NCI-H1436 treated with DMSO at 0.1 percent for 48 hours (cell line): ENCODE results near the gene UPK3BL2.
"Not testable (repeated sequence)": the region's sequence is repeated elsewhere in the genome, so short reads cannot be mapped to it uniquely, and the experiment has no call there.

Source experiments
- DNase-seq: peaks from one replicate; lab custom pipeline; 2025; lab: John Stamatoyannopoulos, UW

Gene UPK3BL2, protein sequence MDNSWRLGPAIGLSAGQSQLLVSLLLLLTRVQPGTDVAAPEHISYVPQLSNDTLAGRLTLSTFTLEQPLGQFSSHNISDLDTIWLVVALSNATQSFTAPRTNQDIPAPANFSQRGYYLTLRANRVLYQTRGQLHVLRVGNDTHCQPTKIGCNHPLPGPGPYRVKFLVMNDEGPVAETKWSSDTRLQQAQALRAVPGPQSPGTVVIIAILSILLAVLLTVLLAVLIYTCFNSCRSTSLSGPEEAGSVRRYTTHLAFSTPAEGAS

GRCh38 chr7:102543596-102543995 lies at the start of gene UPK3BL2:
Gene UPK3BL2, minus strand, starts transcription at chr7:102543696. Its CDS starts 60 bp downstream, at chr7:102543636.
- DNase-seq, result not testable (repeated sequence)

DNA sequence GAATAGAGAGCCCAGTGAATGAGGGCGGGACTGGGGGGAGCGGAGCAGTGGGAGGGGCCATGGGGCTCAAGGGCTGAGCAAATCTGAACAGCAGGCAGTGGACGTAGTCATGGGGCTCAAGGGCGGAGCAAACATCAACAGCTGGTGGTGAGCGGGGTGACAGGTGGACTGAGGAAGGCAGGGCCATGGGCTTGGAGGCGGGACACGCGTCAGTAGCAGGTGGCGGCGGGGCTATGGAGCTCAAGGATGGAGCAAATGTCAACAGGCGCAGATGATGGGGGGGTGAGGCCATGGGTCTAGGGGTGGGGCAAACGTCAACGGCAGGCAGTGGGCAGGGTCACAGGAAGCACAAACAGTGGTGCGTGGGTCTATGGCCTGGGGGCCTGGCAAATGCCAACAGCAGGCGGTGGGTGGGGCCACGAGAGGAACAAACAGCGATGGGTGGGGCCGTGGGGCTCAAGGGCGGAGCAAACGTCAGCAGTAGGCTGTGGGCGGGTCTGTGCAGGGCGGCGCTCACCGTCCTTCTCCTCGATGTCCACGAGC lies 49.1 kb upstream of the UPK3BL2 start:
- not testable (repeated sequence) for DNase-seq

DNA sequence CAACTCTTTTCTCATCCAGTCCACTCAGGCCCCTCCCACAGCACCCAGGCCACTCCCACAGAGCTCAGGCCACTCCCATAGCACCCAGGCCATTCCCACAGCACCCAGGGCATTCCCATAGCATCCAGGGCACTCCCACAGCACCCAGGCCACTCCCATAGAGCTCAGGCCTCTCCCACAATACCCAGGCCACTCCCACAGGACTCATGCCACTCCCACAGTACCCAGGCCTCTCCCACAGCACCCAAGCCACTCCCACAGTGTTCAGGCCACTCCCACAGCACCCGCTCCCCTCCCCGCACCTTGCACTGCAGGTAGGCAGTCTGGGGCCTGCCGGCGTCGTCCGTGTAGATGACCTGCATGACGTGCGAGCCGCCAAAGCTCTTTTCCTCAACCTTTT lies 46.4 kb upstream of the UPK3BL2 start:
- DNase-seq, result not testable (repeated sequence)

DNA sequence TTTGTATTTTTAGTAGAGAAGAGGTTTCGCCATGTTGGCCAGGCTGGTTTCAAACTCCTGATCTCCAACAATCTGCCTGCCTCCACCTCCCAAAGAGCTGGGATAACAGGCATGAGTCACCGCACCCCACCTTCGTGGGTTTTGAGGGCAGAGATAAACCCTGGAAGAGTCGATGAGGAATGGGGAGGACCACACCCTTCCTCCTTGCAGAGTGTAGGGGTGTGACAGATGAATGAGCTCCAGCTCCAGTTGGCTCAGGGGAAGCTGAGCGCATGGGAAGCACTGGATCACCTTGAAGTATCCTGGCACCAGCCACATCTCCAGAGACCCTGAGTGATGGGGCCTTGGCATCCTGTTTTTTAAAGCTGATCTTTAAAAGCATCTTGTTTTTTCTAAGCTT lies 40.0 kb upstream of the UPK3BL2 start:
- not testable (repeated sequence) for DNase-seq

DNA sequence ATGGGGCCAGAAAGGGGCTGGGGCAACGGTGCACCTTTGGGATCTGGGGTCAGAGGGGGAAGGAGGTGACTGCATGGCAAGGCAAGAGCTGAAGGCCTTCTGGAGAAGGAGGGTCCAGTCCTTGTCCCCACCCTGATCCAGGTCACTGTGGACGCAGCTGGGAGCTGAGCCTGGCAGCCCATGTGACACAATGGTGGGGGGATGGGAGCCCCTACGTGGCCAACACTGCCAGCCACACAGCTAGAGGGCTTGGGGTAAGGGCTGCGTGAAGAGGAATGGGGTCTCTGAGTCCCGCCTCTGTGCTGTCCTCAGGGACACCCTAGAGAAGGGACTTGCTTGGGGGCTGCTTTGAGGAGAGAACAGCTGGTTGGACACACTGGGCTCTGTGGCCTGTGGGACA lies 38.2 kb upstream of the UPK3BL2 start:
- not testable (repeated sequence) for DNase-seq

- not testable (repeated sequence) for DNase-seq
Observed at GRCh38 chr7:102578486-102578885, 35.0 kb upstream of the UPK3BL2 start.

GRCh38 chr7:102577315-102578240 lies 34.1 kb upstream of the UPK3BL2 start:
- not testable (repeated sequence) for DNase-seq

DNA sequence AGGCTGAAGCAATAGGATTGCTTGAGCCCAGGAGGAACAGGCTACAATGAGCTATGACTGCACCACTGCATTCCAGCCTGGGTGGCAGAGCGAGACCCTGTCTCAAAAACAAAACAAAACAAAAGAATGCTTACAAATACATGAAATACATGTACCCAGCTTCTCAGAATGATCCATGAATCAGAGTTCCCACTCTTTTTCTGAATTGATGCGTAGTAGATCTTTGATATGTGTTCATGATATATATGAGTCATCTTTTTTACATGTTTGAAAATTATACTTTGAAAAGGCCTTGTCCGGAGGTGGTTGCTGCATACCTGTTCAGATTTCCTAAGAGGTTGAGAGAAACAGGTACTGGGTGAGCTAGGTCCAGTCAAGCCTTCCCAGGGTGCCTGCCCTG lies 32.9 kb upstream of the UPK3BL2 start:
- not testable (repeated sequence) for DNase-seq

DNA sequence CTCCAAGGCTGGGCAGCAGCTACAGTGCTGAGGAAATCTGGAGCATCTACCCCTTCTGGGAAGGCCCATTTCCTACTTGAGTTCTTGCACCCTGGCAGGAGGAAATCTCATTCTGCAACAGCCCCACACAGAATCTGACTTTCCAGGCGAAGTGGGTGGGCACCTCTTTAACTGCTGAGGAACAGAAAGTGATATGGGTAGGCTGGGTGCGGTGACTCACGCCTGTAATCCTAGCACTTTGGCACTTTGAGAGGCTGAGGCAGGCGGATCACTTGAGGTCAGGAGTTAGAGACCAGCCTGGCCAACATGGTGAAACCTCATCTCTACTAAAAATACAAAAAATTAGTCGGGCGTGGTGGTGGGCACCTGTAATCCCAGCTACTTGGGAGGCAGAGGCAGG lies 31.1 kb upstream of the UPK3BL2 start:
- DNase-seq, result not testable (repeated sequence)

- DNase-seq, result not testable (repeated sequence)
Observed at GRCh38 chr7:102572261-102573239, 29.1 kb upstream of the UPK3BL2 start, which contains the start of gene POLR2J3. Gene POLR2J3, minus strand, starts transcription at chr7:102572583. Its CDS starts 62 bp downstream, at chr7:102572521.

- DNase-seq, result not testable (repeated sequence)
Observed at GRCh38 chr7:102568620-102569019, 25.1 kb upstream of the UPK3BL2 start.

DNA sequence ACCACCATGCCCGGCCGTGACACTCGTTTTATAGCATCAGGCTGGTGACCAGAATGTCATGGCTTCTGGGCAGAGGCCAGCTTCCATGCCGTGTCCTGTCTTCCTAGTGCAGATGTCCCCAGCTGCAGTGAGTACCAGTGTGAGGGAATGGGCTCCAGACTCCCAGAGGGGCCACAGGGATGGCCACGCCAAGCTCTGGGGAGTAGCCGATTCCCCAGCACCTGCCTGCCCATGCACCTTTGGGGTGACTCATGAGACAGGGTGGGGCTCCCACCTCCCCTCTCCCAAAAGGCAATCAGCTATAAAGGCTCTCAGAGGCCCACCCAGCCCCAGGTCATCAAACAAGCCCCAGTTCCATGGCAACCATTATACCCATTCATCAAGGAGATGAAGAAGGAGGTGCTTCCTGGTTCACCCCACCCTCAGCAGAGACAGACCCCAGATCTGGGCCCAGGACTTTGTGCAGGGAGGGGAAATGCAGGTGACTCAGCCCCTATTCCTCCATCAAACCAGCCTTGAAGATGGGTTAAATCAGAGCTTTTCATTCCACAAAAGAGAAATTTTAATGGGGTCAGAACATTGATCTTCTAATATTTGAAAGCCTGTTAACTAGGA lies 7.4 kb upstream of the UPK3BL2 start, which contains the start of gene SPDYE2:
Gene SPDYE2 (plus strand): TSS at position 419 of the 615 bp plus-strand sequence. CDS start 2,030 bp downstream, outside the sequence.
- DNase-seq, result not testable (repeated sequence)

DNA sequence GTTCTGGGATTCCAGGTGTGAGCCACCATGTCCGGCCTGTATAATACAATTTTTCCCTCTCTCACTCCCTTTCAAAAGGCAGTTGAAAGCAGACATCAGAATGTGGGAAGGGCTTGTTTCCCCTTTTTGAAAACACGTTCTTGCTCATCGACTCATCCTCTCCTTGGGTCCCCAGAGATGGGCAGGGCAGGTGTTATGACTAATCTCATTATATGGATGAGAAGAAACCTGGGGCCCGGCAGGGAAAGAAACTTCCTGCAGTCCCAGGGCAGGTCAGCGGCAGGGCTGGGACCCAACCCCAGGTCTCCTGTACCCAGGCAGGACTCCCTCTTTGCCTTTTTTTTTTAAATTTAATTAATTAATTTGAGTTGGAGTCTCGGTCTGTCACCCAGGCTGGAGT lies 2.9 kb upstream of the UPK3BL2 start:
- not testable (repeated sequence) for DNase-seq

DNA sequence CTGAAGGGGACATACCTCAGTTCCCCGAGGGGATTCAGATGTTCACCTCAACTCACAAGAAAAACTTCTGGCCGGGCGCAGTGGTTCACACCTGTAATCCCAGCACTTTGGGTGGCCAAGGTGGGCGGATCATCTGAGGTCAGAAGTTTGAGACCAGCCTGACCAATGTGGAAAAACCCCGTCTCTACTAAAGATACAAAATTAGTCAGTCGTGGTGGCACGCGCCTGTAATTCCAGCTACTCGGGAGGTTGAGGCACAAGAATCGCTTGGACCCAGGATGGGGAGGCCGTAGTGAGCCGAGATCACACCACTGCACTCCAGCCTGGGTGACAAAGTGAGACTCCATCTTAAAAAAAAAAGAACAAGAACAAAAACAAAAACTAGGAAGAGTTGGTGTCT lies 1.8 kb upstream of the UPK3BL2 start:
- not testable (repeated sequence) for DNase-seq

DNA sequence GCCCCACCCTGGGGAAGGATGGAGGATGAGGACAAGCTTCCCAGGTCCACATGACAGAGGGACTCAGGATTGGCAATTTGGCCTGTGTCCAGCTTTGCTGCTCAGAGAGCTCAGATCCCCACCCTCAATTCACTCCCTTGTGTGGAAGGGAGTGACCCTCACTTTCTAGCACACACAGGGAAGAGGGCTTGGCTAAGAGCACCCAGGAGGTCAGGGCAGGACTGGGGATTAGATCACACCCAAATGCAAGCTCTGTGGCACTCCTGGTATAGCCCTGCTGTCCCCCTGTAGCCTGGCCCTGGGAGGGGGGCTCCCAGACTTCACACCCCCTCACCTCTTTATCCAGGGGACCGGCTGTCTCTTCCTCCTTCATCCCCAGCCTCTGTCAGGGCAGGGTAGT lies 876 bp upstream of the UPK3BL2 start:
- DNase-seq, result not testable (repeated sequence)

GRCh38 chr7:102542771-102543170 lies 725 bp downstream of the UPK3BL2 start:
- DNase-seq, result not testable (repeated sequence)

DNA sequence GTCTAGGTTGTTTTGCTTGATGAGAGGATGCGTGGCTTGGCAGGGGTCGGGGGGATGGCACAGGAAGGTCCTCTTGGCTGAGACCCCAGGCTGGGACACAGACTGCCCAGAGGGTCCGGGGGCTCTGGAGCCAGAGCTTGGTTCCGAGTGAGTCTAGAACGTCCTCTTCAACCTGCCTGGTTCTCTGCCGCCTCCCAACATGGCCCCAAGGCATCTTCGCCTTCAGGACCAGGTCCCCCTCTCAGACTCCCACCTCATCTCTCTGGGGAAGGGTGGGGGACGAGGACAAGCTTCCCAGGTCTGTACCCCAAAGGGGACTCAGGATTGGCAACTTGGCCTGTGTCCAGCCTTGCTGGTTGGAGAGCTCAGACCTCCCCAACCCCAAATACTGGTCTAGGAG lies 1.4 kb downstream of the UPK3BL2 start:
- DNase-seq, result not testable (repeated sequence)

GRCh38 chr7:102540604-102541003 lies 2.9 kb downstream of the UPK3BL2 start:
- DNase-seq, result not testable (repeated sequence)

DNA sequence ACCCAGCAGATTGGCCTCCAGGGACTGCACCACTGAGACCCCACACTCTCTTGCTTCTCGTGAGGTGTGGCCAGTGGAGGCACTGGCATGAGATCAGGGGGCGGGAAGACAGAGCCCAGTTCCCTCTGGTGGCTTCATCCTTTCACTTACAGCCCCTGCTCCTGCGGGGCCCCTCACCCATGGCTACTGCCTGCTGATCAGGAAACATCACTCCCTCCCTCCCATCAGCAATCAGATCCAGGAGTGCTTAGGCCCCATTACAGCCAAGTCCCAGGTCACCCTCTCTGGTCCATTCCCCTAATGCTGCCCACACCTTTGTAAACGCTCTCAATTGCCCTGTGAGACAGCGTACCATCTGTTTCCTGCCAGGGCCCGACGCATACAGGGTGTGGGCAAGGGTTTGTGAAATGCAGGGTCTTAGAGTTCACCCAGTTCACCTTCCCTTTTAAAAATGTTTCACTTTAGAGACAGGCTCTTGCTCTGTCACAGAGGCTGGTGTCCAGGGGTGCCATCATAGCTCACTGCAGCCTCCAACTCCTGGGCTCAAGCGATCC lies 8.4 kb downstream of the UPK3BL2 start:
- not testable (repeated sequence) for DNase-seq

- DNase-seq, result not testable (repeated sequence)
Observed at GRCh38 chr7:102532127-102532526, 11.4 kb downstream of the UPK3BL2 start.
